Neural cell (in vitro differentiated cells): Measurements from ENCODE around the gene MRPL4. TPM values are rescaled to one million over a fixed set of nuclear protein-coding genes. Genes with fewer than 3 reads are reported as not detected.
"Not testable (repeated sequence)": the region's sequence is repeated elsewhere in the genome, so short reads cannot be mapped to it uniquely, and the experiment has no call there.

Experiments used
- H2AFZ ChIP-seq: fragments of 200-600, 300-800 bp; sonication (generic), shearing (Covaris generic); 2 replicates; pipeline ENCODE4 v1.6.0; 2014; ENCODE audit warnings: low read depth, mild to moderate bottlenecking, antibody characterized with exemption, low read length, moderate library complexity
- H3F3A ChIP-seq: fragments of 200-600 bp; shearing (Covaris generic); 2 replicates; pipeline ENCODE4 v1.6.1; 2016; ENCODE audit warnings: mild to moderate bottlenecking, moderate library complexity, mixed read lengths, antibody characterized with exemption, low read length; ENCODE audit not compliant: insufficient read depth, poor library complexity, severe bottlenecking
- H3K27ac ChIP-seq: fragments of 200-600, 300-800 bp; sonication (generic), shearing (Covaris generic); 2 replicates; pipeline ENCODE4 v1.5.1; 2014; ENCODE audit warnings: mild to moderate bottlenecking, low read length, moderate library complexity
- H3K27me3 ChIP-seq: fragments of 300-800, 200-600 bp; sonication (generic), shearing (Covaris generic); 2 replicates; pipeline ENCODE4 v1.6.0; 2014; ENCODE audit warnings: mild to moderate bottlenecking, low read depth, low read length, moderate library complexity; ENCODE audit not compliant: insufficient read depth
- H3K36me3 ChIP-seq: fragments of 300-800, 200-600 bp; sonication (generic), shearing (Covaris generic); 2 replicates; pipeline ENCODE4 v1.5.1; 2014; ENCODE audit warnings: mild to moderate bottlenecking, antibody characterized with exemption, low read length, moderate library complexity; ENCODE audit not compliant: insufficient read depth
- H3K4me2 ChIP-seq: fragments of 300-800, 200-600 bp; sonication (generic), shearing (Covaris generic); 2 replicates; pipeline ENCODE4 v1.6.0; 2014; ENCODE audit warnings: mild to moderate bottlenecking, low read length
- H3K4me3 ChIP-seq: fragments of 300-800, 200-600 bp; sonication (generic), shearing (Covaris generic); 2 replicates; pipeline ENCODE4 v1.5.1; 2014; ENCODE audit warnings: mild to moderate bottlenecking, low read length, moderate library complexity
- H3K79me2 ChIP-seq: fragments of 200-600 bp; shearing (Covaris generic); replicated peaks from 2 replicates; pipeline ENCODE4 v1.6.0; 2014; ENCODE audit warnings: mild to moderate bottlenecking, low read length, moderate library complexity; ENCODE audit not compliant: insufficient read depth
- H3K9ac ChIP-seq: fragments of 300-800, 200-600 bp; sonication (generic), shearing (Covaris generic); 2 replicates; pipeline ENCODE4 v1.6.1; 2016; ENCODE audit warnings: mild to moderate bottlenecking, low read length, mixed read lengths
- H3K9me2 ChIP-seq: fragments of 200-600 bp; shearing (Covaris generic); 2 replicates; pipeline ENCODE4 v1.6.1; 2016; ENCODE audit warnings: mild to moderate bottlenecking, low read length, mixed read lengths; ENCODE audit not compliant: insufficient read depth
- H3K9me3 ChIP-seq: fragments of 200-600, 300-800 bp; sonication (generic), shearing (Covaris generic); 2 replicates; pipeline ENCODE4 v1.6.1; 2016; ENCODE audit warnings: mild to moderate bottlenecking, mixed run types, low read length, moderate library complexity, mixed read lengths
- H4K20me1 ChIP-seq: fragments of 200-600 bp; shearing (Covaris generic); 2 replicates; pipeline ENCODE4 v1.6.1; 2016; ENCODE audit warnings: mild to moderate bottlenecking, mixed run types; ENCODE audit not compliant: insufficient read depth
- CTCF ChIP-seq: fragments of 450-650 bp; IDR thresholded peaks from 2 replicates; pipeline ENCODE4 v1.5.1; 2014; ENCODE audit warnings: antibody characterized with exemption, mild to moderate bottlenecking, moderate library complexity; ENCODE audit not compliant: poor library complexity, severe bottlenecking
- EP300 ChIP-seq: fragments of 450-650 bp; conservative IDR thresholded peaks from 2 replicates; pipeline ENCODE4 v1.6.1; 2014; ENCODE audit warnings: antibody characterized with exemption, mild to moderate bottlenecking, moderate library complexity; ENCODE audit not compliant: poor library complexity, severe bottlenecking
- EZH2 ChIP-seq: fragments of 200-600, 300-800 bp; shearing (Covaris generic), sonication (generic); IDR thresholded peaks from 2 replicates; pipeline ENCODE4 v1.6.1; 2014; ENCODE audit warnings: antibody characterized with exemption, low read length, borderline replicate concordance, mild to moderate bottlenecking; ENCODE audit not compliant: insufficient read depth, poor library complexity, severe bottlenecking
- MXI1 ChIP-seq: fragments of 450-650 bp; conservative IDR thresholded peaks from 2 replicates; pipeline ENCODE4 v1.6.1; 2014; ENCODE audit warnings: antibody characterized with exemption, mild to moderate bottlenecking; ENCODE audit not compliant: poor library complexity, severe bottlenecking
- POLR2AphosphoS5 ChIP-seq: IDR thresholded peaks from 2 replicates; pipeline ENCODE4 v1.6.1; 2012
- RAD21 ChIP-seq: fragments of 450-650 bp; conservative IDR thresholded peaks from 2 replicates; pipeline ENCODE4 v1.6.1; 2014; ENCODE audit warnings: antibody characterized with exemption, mild to moderate bottlenecking, moderate library complexity
- REST ChIP-seq: IDR thresholded peaks from 2 replicates; pipeline ENCODE4 v1.6.1; 2012; ENCODE audit warnings: borderline replicate concordance
- SMC3 ChIP-seq: fragments of 450-650 bp; conservative IDR thresholded peaks from 2 replicates; pipeline ENCODE4 v1.6.1; 2014; ENCODE audit warnings: antibody characterized with exemption, mild to moderate bottlenecking, moderate library complexity; ENCODE audit not compliant: poor library complexity
- TAF1 ChIP-seq: IDR thresholded peaks from 2 replicates; pipeline ENCODE4 v1.6.1; 2012; ENCODE audit warnings: low read depth
- polyA plus RNA-seq: library from polyadenylated mRNA; depleted of rRNA; stranded (reverse); fragments of >200 nt; gene quantifications from 2 replicates; pipeline ENCODE4 v1.2.3, GENCODE V29; 2014

The MRPL4 gene
- polyA plus RNA-seq, 1 donor from 2014 or later, result 27.2 TPM

GRCh38 chr19:10238172-10238783 is 13.7 kb upstream of the MRPL4 start:
- Histone ChIP-seq H4K20me1 (no peaks in the 10 kb centered on the region), H2AFZ (no peak overlapping the region), H3F3A (no peaks in the 10 kb centered on the region), H3K36me3 (no peaks in the 10 kb centered on the region), H3K27me3 (no peaks in the 10 kb centered on the region), H3K4me2 (no peak overlapping the region), H3K9me3 (no peaks in the 10 kb centered on the region), H3K27ac (no peak overlapping the region), H3K79me2 (no peaks in the 10 kb centered on the region), H3K9me2 (no peaks in the 10 kb centered on the region), H3K4me3 (no peak overlapping the region), H3K9ac (no peak overlapping the region)
- TF ChIP-seq POLR2AphosphoS5 (no peak), SMC3 (no peak), EZH2 (no peak), TAF1 (no peak)

- H3K4me2 ChIP-seq, H3F3A ChIP-seq, H3K36me3 ChIP-seq, H3K27me3 ChIP-seq, H3K9me2 ChIP-seq, H3K79me2 ChIP-seq, H2AFZ ChIP-seq, H4K20me1 ChIP-seq, H3K27ac ChIP-seq, H3K9ac ChIP-seq, H3K9me3 ChIP-seq, H3K4me3 ChIP-seq: not testable (repeated sequence)
Observed at GRCh38 chr19:10241826-10242449, 10.1 kb upstream of the MRPL4 start.

- Histone ChIP-seq H3K9ac (no peak overlapping the region), H2AFZ (no peak overlapping the region), H3K9me2 (no peaks in the 10 kb centered on the region), H3K27ac (no peak overlapping the region), H3K27me3 (no peaks in the 10 kb centered on the region), H4K20me1 (no peaks in the 10 kb centered on the region), H3K36me3 (no peaks in the 10 kb centered on the region), H3K4me2 (no peak overlapping the region), H3F3A (no peaks in the 10 kb centered on the region), H3K79me2 (no peaks in the 10 kb centered on the region), H3K4me3 (no peak overlapping the region), H3K9me3 (no peaks in the 10 kb centered on the region)
- TF ChIP-seq RAD21 (no peak), TAF1 (no peak), CTCF (no peak), MXI1 (no peak), SMC3 (no peak), EZH2 (no peak), POLR2AphosphoS5 (no peak), REST (no peak), EP300 (no peak)
Observed at GRCh38 chr19:10243606-10244005, 8.4 kb upstream of the MRPL4 start.
